Endothelial cell of umbilical vein (primary cell): ENCODE results near the gene PPP4C. TPM values are rescaled to one million over a fixed set of nuclear protein-coding genes. Genes with fewer than 3 reads are reported as not detected.

Experiments used
- BruUV-seq: library from RNA; stranded (reverse); fragments of 400-500 nt; replicated peaks from 2 replicates; lab custom pipeline; 2021; lab: Mats Ljungman, UMichigan
- CTCF ChIA-PET: fragments of 300-600, 350-600 bp; sonication (Branson Sonifier 250); formaldehyde crosslinking; loops from one replicate; lab custom pipeline; 2021; ENCODE audit warnings: antibody characterized with exemption, inconsistent platforms; lab: Charles Lee
- POLR2A ChIA-PET: fragments of 300-600, 350-600 bp; sonication (Branson Sonifier 250); formaldehyde crosslinking; loops from one replicate; lab custom pipeline; 2021; ENCODE audit warnings: antibody characterized with exemption, inconsistent platforms; lab: Charles Lee
- DNase-seq: peaks from one replicate; pipeline ENCODE4 v3.0.0-alpha.2; 2011; ENCODE audit warnings: low read depth, low spot score
- FAIRE-seq: peaks from 2 replicates; lab custom pipeline; 2011; peaks lifted over from hg19 to GRCh38; lab: Jason Lieb, UNC
- H2AFZ ChIP-seq: 2 replicates; pipeline ENCODE4 v1.6.0; 2012; ENCODE audit warnings: low read depth, low read length, control low read depth, inconsistent platforms
- H3K27ac ChIP-seq: 2 replicates; pipeline ENCODE4 v1.5.1; 2011; ENCODE audit warnings: low read depth, mild to moderate bottlenecking, control low read depth, low read length, moderate library complexity; ENCODE audit not compliant: insufficient read depth
- H3K27me3 ChIP-seq, 2 experiments: 2 replicates each; pipeline versions ENCODE4 v1.6.0 to v1.6.1; 2011; ENCODE audit warnings: low read length in 2 of 2, mixed read lengths in 1 of 2; ENCODE audit not compliant: control insufficient read depth in 2 of 2, insufficient read depth in 2 of 2
- H3K36me3 ChIP-seq, 2 experiments: 2 replicates in 1 of 2; 3 replicates in 1 of 2; pipeline ENCODE4 v1.5.1; 2011; ENCODE audit warnings: low read length in 2 of 2, mild to moderate bottlenecking in 1 of 2, moderate library complexity in 1 of 2; ENCODE audit not compliant: control insufficient read depth in 2 of 2, insufficient read depth in 2 of 2; ENCODE audit errors: extremely low read depth in 1 of 2
- H3K4me1 ChIP-seq: 3 replicates; pipeline ENCODE4 v1.5.1; 2011; ENCODE audit warnings: mild to moderate bottlenecking, low read length; ENCODE audit not compliant: control insufficient read depth, insufficient read depth; ENCODE audit errors: extremely low read depth
- H3K4me2 ChIP-seq: 2 replicates; pipeline ENCODE4 v1.6.1; 2011; ENCODE audit warnings: low read length, control low read depth, mixed read lengths; ENCODE audit not compliant: insufficient read depth
- H3K4me3 ChIP-seq, 3 experiments: fragments of 200-600 bp in 1 of 3; sonication (generic), shearing (Covaris generic) in 1 of 3; replicated peaks in 1 of 3; 2 replicates each; pipeline ENCODE4 v1.5.1; 2011 to 2016; ENCODE audit warnings: control low read depth in 3 of 3, low read length in 3 of 3, mild to moderate bottlenecking in 2 of 3, inconsistent platforms in 1 of 3, low read depth in 1 of 3, moderate library complexity in 1 of 3; ENCODE audit not compliant: insufficient read depth in 1 of 3
- H3K79me2 ChIP-seq: 2 replicates; pipeline ENCODE4 v1.6.0; 2012; ENCODE audit warnings: low read length, inconsistent platforms; ENCODE audit not compliant: control insufficient read depth, insufficient read depth
- H3K9ac ChIP-seq: replicated peaks from 2 replicates; pipeline ENCODE3; 2011; ENCODE audit warnings: low read length, control low read depth; ENCODE audit not compliant: insufficient read depth; ENCODE audit errors: extremely low read depth
- H3K9me1 ChIP-seq: replicated peaks from 3 replicates; pipeline ENCODE4 v1.6.0; 2011; ENCODE audit warnings: mild to moderate bottlenecking, low read length; ENCODE audit not compliant: control insufficient read depth, insufficient read depth; ENCODE audit errors: extremely low read depth
- H3K9me3 ChIP-seq: replicated peaks from 2 replicates; pipeline ENCODE4 v1.5.1; 2012; ENCODE audit warnings: low read length, inconsistent platforms; ENCODE audit not compliant: control insufficient read depth, insufficient read depth
- H4K20me1 ChIP-seq: replicated peaks from 2 replicates; pipeline ENCODE3; 2011; ENCODE audit warnings: mild to moderate bottlenecking, low read length; ENCODE audit not compliant: control insufficient read depth, insufficient read depth; ENCODE audit errors: extremely low read depth
- CTCF ChIP-seq, 2 donors: IDR thresholded peaks; 1 replicate in 1 of 2; 2 replicates in 1 of 2; pipeline ENCODE4 v1.5.1; 2011; ENCODE audit warnings: low read length in 2 of 2, mild to moderate bottlenecking in 2 of 2, moderate library complexity in 2 of 2, control low read depth in 1 of 2, inconsistent platforms in 1 of 2, low read depth in 1 of 2; ENCODE audit not compliant: insufficient read depth in 1 of 2; ENCODE audit errors: extremely low read depth in 1 of 2
- EZH2 ChIP-seq: IDR thresholded peaks from 2 replicates; pipeline ENCODE4 v1.6.1; 2012; ENCODE audit warnings: borderline replicate concordance, low read depth, mild to moderate bottlenecking, moderate library complexity, low read length, inconsistent platforms; ENCODE audit not compliant: severe bottlenecking
- FOS ChIP-seq: IDR thresholded peaks from 2 replicates; pipeline ENCODE4 v1.6.1; 2011; ENCODE audit warnings: mild to moderate bottlenecking, low read length, moderate library complexity, borderline replicate concordance; ENCODE audit not compliant: insufficient read depth
- GATA2 ChIP-seq: IDR thresholded peaks from 2 replicates; pipeline ENCODE4 v1.7.0; 2011; ENCODE audit warnings: low read depth, mild to moderate bottlenecking, moderate library complexity, mixed read lengths, low read length; ENCODE audit not compliant: insufficient read length, insufficient read depth
- JUN ChIP-seq: IDR thresholded peaks from 2 replicates; pipeline ENCODE4 v1.6.1; 2011; ENCODE audit warnings: borderline replicate concordance, low read depth; ENCODE audit not compliant: insufficient read length, insufficient read depth
- MAX ChIP-seq: IDR thresholded peaks from 2 replicates; pipeline ENCODE4 v1.6.1; 2011; ENCODE audit not compliant: insufficient read depth, insufficient read length
- MYC ChIP-seq: IDR thresholded peaks from one replicate; pipeline ENCODE4 v1.6.1; 2011; ENCODE audit warnings: mild to moderate bottlenecking, low read depth, low read length
- POLR2A ChIP-seq: IDR thresholded peaks from 2 replicates; pipeline ENCODE4 v1.6.1; 2012; ENCODE audit warnings: low read depth, mild to moderate bottlenecking, control low read depth, low read length
- POLR2AphosphoS5 ChIP-seq: IDR thresholded peaks from 2 replicates; pipeline ENCODE4 v1.6.1; 2012; ENCODE audit warnings: low read depth, mild to moderate bottlenecking, control low read depth, low read length, moderate library complexity; ENCODE audit not compliant: insufficient read depth
- dilution Hi-C: fragments of 300-500 bp; cut with MboI; formaldehyde crosslinking; loops from one replicate; pipeline ENCODE4 v1.15.0; 2019; ENCODE audit warnings: low sequenced_read_pairs; ENCODE audit not compliant: extremely low pct_ligation_motif_present
- intact Hi-C: fragments of 100-400 bp; cut with micrococcal nuclease; formaldehyde crosslinking; loops from one replicate; pipeline ENCODE4 v1.10.0; 2022
- polyA plus RNA-seq, 4 experiments: library from polyadenylated mRNA; depleted of rRNA in 3 of 4; stranded (reverse) in 3 of 4; unstranded in 1 of 4; fragments of >200 nt; gene quantifications; 2 replicates each; pipeline versions ENCODE4 v1.2.1 to v1.2.3, GENCODE V29; 2011 to 2012; ENCODE audit warnings: missing spikeins in 1 of 4
- total RNA-seq: library from RNA; stranded (reverse); gene quantifications from 2 replicates; pipeline ENCODE4 v1.2.3, GENCODE V29; 2021

Gene PPP4C
- total and polyA plus RNA-seq, 2 donors (not counting 3 experiments of a cell fraction or from before 2014, with no cell fraction given), result 167 to 327 TPM

GRCh38 chr16:30096105-30096861, 20.5 kb downstream of the PPP4C start, which contains the start of gene YPEL3:
TSS of gene YPEL3 (minus strand) at chr16:30096213. CDS start at chr16:30095482, 731 bp downstream.
- ChIA-PET CTCF (interaction anchor here (1.7 kb wide), 1 partner anchor 16 kb away, joined by 7 read pairs; no protein-coding TSS in a partner anchor), POLR2A (interaction anchor here (0.6 kb wide), 1 partner anchor 281 kb away, joined by 6 read pairs; no protein-coding TSS in a partner anchor)
- Histone ChIP-seq H3K9me3 (peaks cover 3% of the 10 kb centered on the region), H3K27me3 (no peaks in the 10 kb centered on the region), H4K20me1 (no peaks in the 10 kb centered on the region), H3K79me2 (no peaks in the 10 kb centered on the region), H3K36me3 (peaks cover 0 to 8% of the 10 kb centered on the region in 2 experiments), H2AFZ (peak within 1 kb of the TSS; percentile 84), H3K4me3 (peak within 1 kb of the TSS in 2 of 3 experiments; percentile 58 to 76), H3K9me1 (no peaks in the 10 kb centered on the region), H3K9ac (peak within 1 kb of the TSS; percentile 63), H3K4me2 (peak within 1 kb of the TSS; percentile 85), H3K4me1 (peaks cover 20% of the 10 kb centered on the region), H3K27ac (peak within 1 kb of the TSS; percentile 69)
- no peak for TF ChIP-seq MYC
- TF ChIP-seq GATA2, result no peak
- no peak for TF ChIP-seq EZH2
- no peak for TF ChIP-seq CTCF (IDR thresholded peaks at IDR 0.05; ENCODE audit: extremely low read depth in 1 of 2, insufficient read depth in 1 of 2, low read depth in 1 of 2, low read length in 2 of 2)
- TF ChIP-seq FOS, result no peak
- TF ChIP-seq POLR2A, result peak; percentile 62
- peak; percentile 79 for TF ChIP-seq POLR2AphosphoS5
- TF ChIP-seq JUN, result no peak
- TF ChIP-seq MAX, result no peak
- DNase-seq (peak; percentile 89), FAIRE-seq (peak; percentile 75)
- intact Hi-C loops (loop anchor here (1.0 to 10.0 kb wide), 3 partner anchors 27 to 559 kb away; partner anchors contain the start of genes FBRS, MAPK3, PRR14 and ZNF771), dilution Hi-C loops (no loop called here)
- BruUV-seq, result TSS peak; percentile 68
